Measurements from ENCODE around the gene MEX3A. TPM values are rescaled to one million over a fixed set of nuclear protein-coding genes. Genes with fewer than 3 reads are reported as not detected.
A peak's percentile ranks its signal among the peaks of the same experiment; 100 is the strongest.

Gene MEX3A
- total and polyA plus RNA-seq, 2 experiments from 2014 or later = 18.5 to 38.1 TPM

GRCh38 chr1:156115514-156116374 lies 33.5 kb upstream of the MEX3A start:
- H4K20me1 ChIP-seq (replicated peaks; ENCODE audit: insufficient read depth) = no peaks in the 10 kb centered on the region; the same call in 1 of the 2 replicates
- H3K27me3 Mint-ChIP-seq (ENCODE audit: insufficient read depth, low read depth, poor library complexity) = peaks cover 39% of the 10 kb centered on the region
- H3K79me2 ChIP-seq (replicated peaks; ENCODE audit: insufficient read depth) = peaks cover 29% of the 10 kb centered on the region
- H3K9me3 Mint-ChIP-seq = no peaks in the 10 kb centered on the region
- no peaks in the 10 kb centered on the region for H3K36me3 ChIP-seq (ENCODE audit: insufficient read depth)
- DNase-seq (ENCODE audit: low spot score) (peak; percentile 81), ATAC-seq (peak; percentile 54)
- H3K27me3 ChIP-seq (ENCODE audit: insufficient read depth) = peaks cover 12% of the 10 kb centered on the region; the same call in 1 of the 2 replicates
- 0 out of 2 replicates have a peak, but pooled peaks cover 16% of the 10 kb centered on the region for H3F3A ChIP-seq (replicated peaks; ENCODE audit: low read depth)
- H3K27ac ChIP-seq (ENCODE audit: low read depth) = no peak overlapping the region
- TF ChIP-seq EZH2phosphoT487 (IDR thresholded peaks at IDR 0.05; ENCODE audit: unreplicated experiment) (no peak), ZNF331 (CRISPR knock-in tag; IDR thresholded peaks at IDR 0.05; ENCODE audit: low read depth) (no peak), POLR2AphosphoS5 (IDR thresholded peaks at IDR 0.05; ENCODE audit: low read depth) (no peak)
- H3K27ac Mint-ChIP-seq = no peak overlapping the region
- H3K4me2 ChIP-seq = peak overlapping the region; percentile 99
- no peaks in the 10 kb centered on the region for H3K36me3 Mint-ChIP-seq (ENCODE audit: low read depth)
- peaks cover 39% of the 10 kb centered on the region for H3K4me1 Mint-ChIP-seq
- H2AFZ ChIP-seq = no peak overlapping the region
- no peaks in the 10 kb centered on the region for H3K9me2 ChIP-seq (ENCODE audit: insufficient read depth)
- peak overlapping the region; percentile 99 for H3K4me3 ChIP-seq
- peaks cover 21% of the 10 kb centered on the region for H3K4me1 ChIP-seq (ENCODE audit: insufficient read depth)
- peak overlapping the region; percentile 90 for H3K4me3 Mint-ChIP-seq

GRCh38 chr1:156114919-156115513 lies 32.8 kb upstream of the MEX3A start:
- Mint-ChIP-seq H3K36me3 (ENCODE audit: low read depth) (no peaks in the 10 kb centered on the region), H3K9me3 (no peaks in the 10 kb centered on the region), H3K4me3 (peak overlapping the region; percentile 90), H3K27ac (no peak overlapping the region), H3K4me1 (peaks cover 34% of the 10 kb centered on the region), H3K27me3 (ENCODE audit: insufficient read depth, low read depth, poor library complexity) (peaks cover 36% of the 10 kb centered on the region)
- Histone ChIP-seq H3K4me2 (peak overlapping the region; percentile 99), H3F3A (replicated peaks; ENCODE audit: low read depth) (0 out of 2 replicates have a peak, but pooled peaks cover 16% of the 10 kb centered on the region), H3K36me3 (ENCODE audit: insufficient read depth) (no peaks in the 10 kb centered on the region), H3K27ac (ENCODE audit: low read depth) (no peak overlapping the region), H3K4me1 (ENCODE audit: insufficient read depth) (peaks cover 21% of the 10 kb centered on the region), H4K20me1 (replicated peaks; ENCODE audit: insufficient read depth) (no peaks in the 10 kb centered on the region; the same call in 1 of the 2 replicates), H2AFZ (peak overlapping the region; percentile 90), H3K9me2 (ENCODE audit: insufficient read depth) (no peaks in the 10 kb centered on the region), H3K27me3 (ENCODE audit: insufficient read depth) (peaks cover 12% of the 10 kb centered on the region; the same call in 1 of the 2 replicates), H3K4me3 (peak overlapping the region; percentile 99), H3K79me2 (replicated peaks; ENCODE audit: insufficient read depth) (peaks cover 29% of the 10 kb centered on the region)
- DNase-seq (ENCODE audit: low spot score) (peak; percentile 73), ATAC-seq (peak; percentile 54)
- TF ChIP-seq EZH2 (IDR thresholded peaks at IDR 0.05; ENCODE audit: low read depth, unreplicated experiment) (no peak), CTCF (conservative IDR thresholded peaks at IDR 0.05; ENCODE audit: low read depth in 2 of 2) (no peak), NANOG (IDR thresholded peaks at IDR 0.05; ENCODE audit: borderline replicate concordance) (no peak), JUNB (IDR thresholded peaks at IDR 0.05; ENCODE audit: unreplicated experiment) (no peak), REST (IDR thresholded peaks at IDR 0.05; ENCODE audit: unreplicated experiment) (no peak), CREB1 (CRISPR knock-in tag; IDR thresholded peaks at IDR 0.05; ENCODE audit: low read depth) (no peak), POLR2AphosphoS5 (IDR thresholded peaks at IDR 0.05; ENCODE audit: low read depth) (no peak), EZH2phosphoT487 (IDR thresholded peaks at IDR 0.05; ENCODE audit: unreplicated experiment) (no peak)
